Measurements from ENCODE around the gene LRRC1. TPM values are rescaled to one million over a fixed set of nuclear protein-coding genes. Genes with fewer than 3 reads are reported as not detected.

LRRC1 gene
- total and polyA plus RNA-seq, 2 of the 13 experiments (the other 11 are each of a cell fraction or from before 2014, with no cell fraction given) = 15.6 to 27.7 TPM

GRCh38 chr6:53752856-53753255 lies 41.9 kb upstream of the LRRC1 start:
- Histone ChIP-seq H3K27ac (ENCODE audit: extremely low read length, insufficient read depth, low read length) (no peak overlapping the region), H3K9me3 (ENCODE audit: low read length) (no peaks in the 10 kb centered on the region), H4K20me1 (ENCODE audit: insufficient read depth, low read length) (no peaks in the 10 kb centered on the region), H2AFZ (ENCODE audit: low read length) (no peak overlapping the region), H3K9ac (ENCODE audit: insufficient read depth, low read depth, low read length) (no peak overlapping the region), H3K27me3 (ENCODE audit: control insufficient read depth in 1 of 2, insufficient read depth in 2 of 2, low read length in 2 of 2) (no peaks in the 10 kb centered on the region), H3K79me2 (ENCODE audit: insufficient read depth, low read length) (no peaks in the 10 kb centered on the region), H3K4me1 (ENCODE audit: insufficient read depth, low read length) (no peaks in the 10 kb centered on the region), H3K36me3 (replicated peaks in 1 of 2; ENCODE audit: control insufficient read depth in 1 of 2, insufficient read depth in 2 of 2, low read length in 2 of 2) (no peaks in the 10 kb centered on the region), H3K4me3 (replicated peaks in 1 of 3; ENCODE audit: insufficient read depth in 1 of 3, low read depth in 2 of 3, low read length in 3 of 3) (no peak overlapping the region), H3K4me2 (ENCODE audit: low read depth, low read length) (no peak overlapping the region)
- DNase-seq (ENCODE audit: low spot score) = no peak
- in situ Hi-C loops (cut with HindIII; ENCODE audit: extremely low pct_ligation_motif_present, low pct_unique_long_range_greater_than_20kb) = no loop called here
- no peak for TF ChIP-seq POGZ (CRISPR knock-in tag; IDR thresholded peaks at IDR 0.05)
- TF ChIP-seq HOXA7 (CRISPR knock-in tag; IDR thresholded peaks at IDR 0.05) = no peak
- no peak for TF ChIP-seq MAFF (IDR thresholded peaks at IDR 0.05; ENCODE audit: low read depth, low read length)
- TF ChIP-seq PHB2 (IDR thresholded peaks at IDR 0.05; ENCODE audit: partially characterized antibody) = no peak
- no peak for TF ChIP-seq ZSCAN5A (CRISPR knock-in tag; IDR thresholded peaks at IDR 0.05; ENCODE audit: borderline replicate concordance)
- no peak for TF ChIP-seq NR2F2 (IDR thresholded peaks at IDR 0.05; ENCODE audit: borderline replicate concordance, low read depth)
- TF ChIP-seq PAF1 (CRISPR knock-in tag; IDR thresholded peaks at IDR 0.05) = no peak
- ChIA-PET CTCF (ENCODE audit: low intra/inter-chr PET ratio, low total read pairs) (no interaction called here), POLR2A (no interaction called here)
- 70% methylated on average over 4 of the region's 4 CpGs for WGBS (ENCODE audit: low lambda C conversion rate)
- no peak for ATAC-seq
- no peak for FAIRE-seq
- no TSS peak for BruUV-seq (replicated peaks)
- intact Hi-C loops (cut with micrococcal nuclease; ENCODE audit: unreplicated experiment) = no loop called here

GRCh38 chr6:53754330-53754729 lies 40.5 kb upstream of the LRRC1 start:
- TF ChIP-seq CHD4 (IDR thresholded peaks at IDR 0.05; ENCODE audit: borderline replicate concordance, low read length) (no peak), CENPX (CRISPR knock-in tag; IDR thresholded peaks at IDR 0.05) (no peak), ZSCAN29 (CRISPR knock-in tag; conservative IDR thresholded peaks at IDR 0.05) (no peak), TFDP2 (CRISPR knock-in tag; IDR thresholded peaks at IDR 0.05) (no peak), ZSCAN21 (CRISPR knock-in tag; IDR thresholded peaks at IDR 0.05; ENCODE audit: borderline replicate concordance) (no peak), REXO4 (CRISPR knock-in tag; IDR thresholded peaks at IDR 0.05; ENCODE audit: borderline replicate concordance) (no peak), ZNF691 (CRISPR knock-in tag; IDR thresholded peaks at IDR 0.05; ENCODE audit: borderline replicate concordance, low read depth) (no peak), YY1 (IDR thresholded peaks at IDR 0.05; ENCODE audit: insufficient read depth, insufficient replicate concordance, low read depth, low read length) (no peak), FOXA1 (IDR thresholded peaks at IDR 0.05) (no peak), FOXA1 (CRISPR knock-in tag; IDR thresholded peaks at IDR 0.05) (no peak), ZNF788 (CRISPR knock-in tag; IDR thresholded peaks at IDR 0.05; ENCODE audit: borderline replicate concordance) (no peak), ZNF878 (CRISPR knock-in tag; IDR thresholded peaks at IDR 0.05) (no peak)
- Histone ChIP-seq H3K27ac (ENCODE audit: extremely low read length, insufficient read depth, low read length) (no peak overlapping the region), H3K9ac (ENCODE audit: insufficient read depth, low read depth, low read length) (no peak overlapping the region), H4K20me1 (ENCODE audit: insufficient read depth, low read length) (no peaks in the 10 kb centered on the region), H3K27me3 (ENCODE audit: control insufficient read depth in 1 of 2, insufficient read depth in 2 of 2, low read length in 2 of 2) (no peaks in the 10 kb centered on the region), H3K4me2 (ENCODE audit: low read depth, low read length) (no peak overlapping the region), H3K9me3 (ENCODE audit: low read length) (no peaks in the 10 kb centered on the region), H3K4me1 (ENCODE audit: insufficient read depth, low read length) (no peaks in the 10 kb centered on the region), H3K4me3 (replicated peaks in 1 of 3; ENCODE audit: insufficient read depth in 1 of 3, low read depth in 2 of 3, low read length in 3 of 3) (no peak overlapping the region), H3K79me2 (ENCODE audit: insufficient read depth, low read length) (no peaks in the 10 kb centered on the region), H2AFZ (ENCODE audit: low read length) (no peak overlapping the region), H3K36me3 (replicated peaks in 1 of 2; ENCODE audit: control insufficient read depth in 1 of 2, insufficient read depth in 2 of 2, low read length in 2 of 2) (no peaks in the 10 kb centered on the region)
- ATAC-seq (no peak), FAIRE-seq (no peak), DNase-seq (ENCODE audit: low spot score) (no peak)
- in situ Hi-C loops (cut with HindIII; ENCODE audit: extremely low pct_ligation_motif_present, low pct_unique_long_range_greater_than_20kb) (no loop called here), intact Hi-C loops (cut with micrococcal nuclease; ENCODE audit: unreplicated experiment) (no loop called here)
- BruUV-seq (replicated peaks) = no TSS peak
- WGBS (ENCODE audit: low lambda C conversion rate) = 47% methylated on average over 4 of the region's 4 CpGs
- POLR2A ChIA-PET = no interaction called here
- CTCF ChIA-PET (ENCODE audit: low intra/inter-chr PET ratio, low total read pairs) = no interaction called here

All from HepG2 (cell line).